GM10248 (cell line): ENCODE measurements around the gene MED20.

Experiments
- CTCF ChIA-PET: fragments of 300-600 bp; sonication (Branson Sonifier 250); formaldehyde crosslinking; extraction: SDS; loops from one replicate; lab custom pipeline; 2021; ENCODE audit warnings: antibody characterized with exemption; lab: Yijun Ruan, JAX
- POLR2A ChIA-PET: fragments of 350-650 bp; sonication (Branson Sonifier 250); formaldehyde crosslinking; extraction: SDS; loops from one replicate; lab custom pipeline; 2020; ENCODE audit warnings: antibody characterized with exemption; lab: Yijun Ruan, JAX
- DNase-seq: peaks from one replicate; pipeline ENCODE4 v3.0.0; 2012; ENCODE audit errors: extremely low spot score
- TF ChIP-seq, protein P1 (sequence below): IDR thresholded peaks from 2 replicates; pipeline ENCODE4 v1.5.1; 2012; ENCODE audit warnings: mild to moderate bottlenecking, low read depth; ENCODE audit errors: extremely low read depth, missing control alignments, control extremely low read depth

The MED20 gene

DNA sequence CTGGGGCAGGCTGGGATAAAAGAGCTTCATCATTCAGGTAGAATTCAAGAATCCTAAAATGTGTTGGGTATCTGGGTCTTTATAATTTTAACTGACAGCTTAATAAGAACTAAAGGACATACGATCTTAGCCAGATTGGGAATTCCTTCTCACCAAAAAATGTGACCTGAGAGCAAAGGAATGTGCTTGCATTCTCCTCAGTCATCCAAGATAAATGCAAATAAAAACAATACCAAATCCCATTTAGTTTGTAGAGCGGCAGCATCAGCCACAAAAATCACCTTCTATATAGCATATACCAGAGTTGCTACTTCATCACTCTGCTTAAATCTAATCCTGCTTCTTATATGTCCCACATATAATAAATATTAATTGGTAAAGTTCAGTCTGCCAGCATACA is 42.7 kb downstream of the MED20 start:
- ChIA-PET POLR2A (no interaction called here), CTCF (interaction anchor here (0.6 to 1.5 kb wide), 3 partner anchors 31 to 90 kb away, joined by 3 read pairs; no protein-coding TSS in a partner anchor)
- TF ChIP-seq, protein P1, sequence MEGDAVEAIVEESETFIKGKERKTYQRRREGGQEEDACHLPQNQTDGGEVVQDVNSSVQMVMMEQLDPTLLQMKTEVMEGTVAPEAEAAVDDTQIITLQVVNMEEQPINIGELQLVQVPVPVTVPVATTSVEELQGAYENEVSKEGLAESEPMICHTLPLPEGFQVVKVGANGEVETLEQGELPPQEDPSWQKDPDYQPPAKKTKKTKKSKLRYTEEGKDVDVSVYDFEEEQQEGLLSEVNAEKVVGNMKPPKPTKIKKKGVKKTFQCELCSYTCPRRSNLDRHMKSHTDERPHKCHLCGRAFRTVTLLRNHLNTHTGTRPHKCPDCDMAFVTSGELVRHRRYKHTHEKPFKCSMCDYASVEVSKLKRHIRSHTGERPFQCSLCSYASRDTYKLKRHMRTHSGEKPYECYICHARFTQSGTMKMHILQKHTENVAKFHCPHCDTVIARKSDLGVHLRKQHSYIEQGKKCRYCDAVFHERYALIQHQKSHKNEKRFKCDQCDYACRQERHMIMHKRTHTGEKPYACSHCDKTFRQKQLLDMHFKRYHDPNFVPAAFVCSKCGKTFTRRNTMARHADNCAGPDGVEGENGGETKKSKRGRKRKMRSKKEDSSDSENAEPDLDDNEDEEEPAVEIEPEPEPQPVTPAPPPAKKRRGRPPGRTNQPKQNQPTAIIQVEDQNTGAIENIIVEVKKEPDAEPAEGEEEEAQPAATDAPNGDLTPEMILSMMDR, result no peak
- no peak for DNase-seq

DNA sequence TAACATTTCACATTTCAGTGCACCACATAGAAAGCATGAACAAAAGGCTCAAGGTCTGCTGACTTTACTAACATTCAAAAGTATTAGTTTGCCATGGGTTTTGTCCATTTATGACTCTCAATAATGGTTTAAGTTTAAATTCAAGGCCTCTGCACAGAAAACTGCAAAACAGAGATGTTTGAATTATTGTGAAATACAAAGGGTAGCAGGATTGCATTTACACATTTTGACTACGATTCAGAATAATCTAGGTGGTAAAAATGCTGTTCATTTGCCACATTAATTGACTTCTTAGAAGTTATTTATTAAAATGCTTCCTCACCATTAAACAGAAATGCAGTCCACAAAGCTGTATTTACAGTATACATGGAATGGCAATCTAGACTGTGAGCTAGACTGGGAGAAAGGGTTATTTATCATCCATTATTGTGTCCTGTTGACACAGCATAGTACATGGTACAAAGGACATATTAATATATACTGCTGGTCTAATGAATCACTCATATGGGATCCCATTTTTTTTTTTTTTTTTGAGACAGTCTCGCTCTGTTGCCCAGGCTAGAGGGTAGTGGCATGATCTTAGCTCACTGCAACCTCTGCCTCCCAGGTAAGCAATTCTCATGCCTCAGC is 43.8 kb downstream of the MED20 start:
- CTCF ChIA-PET, result interaction anchor here (1.5 kb wide), 2 partner anchors 31 to 82 kb away, joined by 3 read pairs; no protein-coding TSS in a partner anchor
- TF ChIP-seq, protein P1, result no peak
- no peak for DNase-seq
- POLR2A ChIA-PET, result no interaction called here

DNA sequence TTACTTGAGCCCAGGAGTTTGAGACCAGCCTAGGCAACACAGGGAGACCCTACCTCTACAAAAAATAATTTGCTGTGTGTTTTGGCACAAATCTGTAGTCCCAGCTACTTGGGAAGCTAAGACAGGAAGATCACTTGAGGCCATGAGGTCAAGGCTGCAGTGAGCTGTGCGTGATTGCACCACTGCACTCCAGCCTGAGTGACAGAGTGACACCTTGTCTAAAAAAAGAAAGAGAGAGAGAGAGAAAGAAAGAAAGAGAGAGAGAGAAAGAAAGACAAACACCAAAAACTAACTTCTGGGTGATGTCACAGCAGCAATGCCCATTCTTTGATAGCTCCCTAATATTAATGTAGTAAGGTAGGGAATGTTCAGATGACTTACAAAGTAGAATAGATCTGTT is 46.2 kb downstream of the MED20 start:
- ChIA-PET POLR2A (no interaction called here), CTCF (interaction anchor here (1.1 to 1.9 kb wide), 4 partner anchors 8 to 46 kb away, joined by 3 to 5 read pairs (median 4); partner anchors contain the start of gene MED20)
- TF ChIP-seq, protein P1, result no peak
- no peak for DNase-seq

DNA sequence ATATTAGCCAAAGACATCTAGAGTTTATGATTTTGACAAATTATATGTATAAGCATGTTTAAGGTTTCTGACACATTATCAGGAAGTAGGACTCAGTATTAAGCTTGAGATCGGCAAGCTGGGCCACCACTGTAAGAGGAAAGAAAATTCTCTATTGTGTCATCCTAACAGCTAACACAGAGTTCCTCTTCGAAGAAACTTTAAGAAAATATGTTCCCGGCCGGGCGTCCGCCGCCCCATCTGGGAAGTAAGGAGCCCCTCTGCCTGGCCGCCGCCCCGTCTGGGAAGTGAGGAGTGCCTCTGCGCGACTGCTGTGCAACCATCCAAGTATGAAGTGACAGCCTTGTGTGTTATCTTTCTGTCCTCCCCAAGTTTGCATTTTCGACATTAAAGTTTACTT is 48.8 kb downstream of the MED20 start:
- ChIA-PET POLR2A (interaction anchor here (0.6 kb wide), 1 partner anchor 347 kb away, joined by 5 read pairs; no protein-coding TSS in a partner anchor), CTCF (no interaction called here)
- no peak for DNase-seq
- TF ChIP-seq, protein P1, result no peak

DNA sequence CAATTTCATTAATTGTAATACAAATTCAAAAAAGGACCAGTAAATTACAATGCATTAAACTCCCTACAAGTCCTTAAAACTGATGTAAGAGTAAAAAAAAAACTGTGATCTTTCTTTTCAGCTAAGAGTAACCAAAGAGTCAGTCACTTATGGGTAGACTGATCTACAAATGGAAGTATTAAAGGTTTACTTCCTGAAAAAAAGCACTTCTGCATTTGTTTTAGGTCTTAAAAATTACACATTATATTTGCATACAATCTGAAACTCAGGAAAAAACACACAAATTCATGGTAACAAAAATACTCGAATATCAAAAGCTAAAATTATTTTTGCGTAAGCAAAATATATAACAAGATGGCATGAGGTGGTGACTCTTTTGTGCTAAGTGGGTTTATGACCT is 49.2 kb downstream of the MED20 start:
- POLR2A ChIA-PET, result no interaction called here

DNA sequence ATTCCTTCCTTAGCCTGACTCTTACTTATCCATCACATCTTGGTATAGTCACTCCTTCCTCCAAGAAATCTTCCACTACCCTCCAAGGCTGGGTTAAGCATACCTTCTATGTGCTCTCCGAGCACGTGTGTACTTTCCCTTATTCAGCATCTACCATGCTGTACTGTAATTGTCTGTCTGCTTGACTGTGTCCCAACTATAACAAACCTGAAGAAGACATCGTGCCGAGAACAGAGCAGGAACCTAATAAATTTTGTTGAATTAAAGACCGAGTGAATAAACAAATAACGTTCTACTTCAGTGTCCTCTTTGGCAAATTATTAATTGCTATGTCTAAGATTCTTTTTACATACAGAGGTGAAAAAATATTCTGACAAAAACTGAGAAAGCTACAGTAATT is 61.6 kb downstream of the MED20 start:
- no peak for DNase-seq
- POLR2A ChIA-PET, result no interaction called here

More for the DNA sequence above, 49.2 kb downstream of the MED20 start:
- CTCF ChIA-PET, result no interaction called here
- DNase-seq, result no peak
- TF ChIP-seq, protein P1, result no peak

More for the DNA sequence above, 61.6 kb downstream of the MED20 start:
- CTCF ChIA-PET, result no interaction called here
- TF ChIP-seq, protein P1, result no peak
